GM12875 (cell line): ENCODE data around the gene EPS8L1.

Source experiments
- H3K4me3 ChIP-seq: one replicate; pipeline ENCODE4 v1.5.1; 2011; ENCODE audit warnings: low read depth, low read length, control low read depth
- TF ChIP-seq, protein P1 (sequence below): IDR thresholded peaks from 2 replicates; pipeline ENCODE4 v1.5.1; 2011; ENCODE audit warnings: low read depth, mild to moderate bottlenecking, control low read depth, inconsistent platforms, low read length, moderate library complexity, borderline replicate concordance; ENCODE audit not compliant: insufficient read depth

Gene EPS8L1

GRCh38 chr19:55132453-55133129 is 56.9 kb downstream of the EPS8L1 start:
- TF ChIP-seq, protein P1, sequence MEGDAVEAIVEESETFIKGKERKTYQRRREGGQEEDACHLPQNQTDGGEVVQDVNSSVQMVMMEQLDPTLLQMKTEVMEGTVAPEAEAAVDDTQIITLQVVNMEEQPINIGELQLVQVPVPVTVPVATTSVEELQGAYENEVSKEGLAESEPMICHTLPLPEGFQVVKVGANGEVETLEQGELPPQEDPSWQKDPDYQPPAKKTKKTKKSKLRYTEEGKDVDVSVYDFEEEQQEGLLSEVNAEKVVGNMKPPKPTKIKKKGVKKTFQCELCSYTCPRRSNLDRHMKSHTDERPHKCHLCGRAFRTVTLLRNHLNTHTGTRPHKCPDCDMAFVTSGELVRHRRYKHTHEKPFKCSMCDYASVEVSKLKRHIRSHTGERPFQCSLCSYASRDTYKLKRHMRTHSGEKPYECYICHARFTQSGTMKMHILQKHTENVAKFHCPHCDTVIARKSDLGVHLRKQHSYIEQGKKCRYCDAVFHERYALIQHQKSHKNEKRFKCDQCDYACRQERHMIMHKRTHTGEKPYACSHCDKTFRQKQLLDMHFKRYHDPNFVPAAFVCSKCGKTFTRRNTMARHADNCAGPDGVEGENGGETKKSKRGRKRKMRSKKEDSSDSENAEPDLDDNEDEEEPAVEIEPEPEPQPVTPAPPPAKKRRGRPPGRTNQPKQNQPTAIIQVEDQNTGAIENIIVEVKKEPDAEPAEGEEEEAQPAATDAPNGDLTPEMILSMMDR: peak; percentile 30; the same call in 1 of the 2 replicates
- H3K4me3 ChIP-seq: no peak overlapping the region

GRCh38 chr19:55133639-55134444 is 58.2 kb downstream of the EPS8L1 start:
- no peak overlapping the region for H3K4me3 ChIP-seq
- TF ChIP-seq, protein P1: no peak

DNA sequence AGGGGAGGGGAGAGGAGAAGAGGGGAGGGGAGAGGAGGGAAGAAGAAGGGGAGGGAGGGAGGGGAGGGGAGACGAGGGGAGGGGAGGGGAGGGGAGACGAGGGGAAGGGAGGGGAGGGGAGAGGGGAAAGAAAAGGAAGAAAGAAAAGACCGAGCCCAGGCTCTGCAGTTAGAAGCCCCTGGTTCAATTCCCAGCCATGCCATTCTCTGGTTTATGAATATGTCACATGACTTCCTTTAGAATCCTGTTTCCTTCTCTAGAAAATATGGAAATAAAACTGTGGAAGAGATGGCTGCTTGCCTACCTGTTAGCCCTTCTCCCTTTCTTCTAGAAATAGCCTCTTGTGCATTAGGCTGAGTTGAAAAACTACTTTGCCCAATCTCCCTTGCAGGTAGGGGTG is 59.1 kb downstream of the EPS8L1 start:
- H3K4me3 ChIP-seq: no peak overlapping the region
- TF ChIP-seq, protein P1: no peak

GRCh38 chr19:55136399-55137102 is 60.9 kb downstream of the EPS8L1 start:
- TF ChIP-seq, protein P1: no peak
- no peak overlapping the region for H3K4me3 ChIP-seq
